OCI-LY3 (cell line): Measurements from ENCODE around the gene RARRES2.

Experiments
- EZH2phosphoT487 ChIP-seq: fragments of 200-600 bp; shearing (Covaris generic); IDR thresholded peaks from 2 replicates; pipeline ENCODE4 v1.6.1; 2018; ENCODE audit warnings: antibody characterized with exemption, mixed run types, low read depth
- TF ChIP-seq, protein P1 (sequence below): fragments of 200-600, 300-600 bp; sonication (generic); IDR thresholded peaks from 2 replicates; pipeline ENCODE4 v1.5.1; 2014; ENCODE audit warnings: antibody characterized with exemption, low read length, low read depth

DNA sequence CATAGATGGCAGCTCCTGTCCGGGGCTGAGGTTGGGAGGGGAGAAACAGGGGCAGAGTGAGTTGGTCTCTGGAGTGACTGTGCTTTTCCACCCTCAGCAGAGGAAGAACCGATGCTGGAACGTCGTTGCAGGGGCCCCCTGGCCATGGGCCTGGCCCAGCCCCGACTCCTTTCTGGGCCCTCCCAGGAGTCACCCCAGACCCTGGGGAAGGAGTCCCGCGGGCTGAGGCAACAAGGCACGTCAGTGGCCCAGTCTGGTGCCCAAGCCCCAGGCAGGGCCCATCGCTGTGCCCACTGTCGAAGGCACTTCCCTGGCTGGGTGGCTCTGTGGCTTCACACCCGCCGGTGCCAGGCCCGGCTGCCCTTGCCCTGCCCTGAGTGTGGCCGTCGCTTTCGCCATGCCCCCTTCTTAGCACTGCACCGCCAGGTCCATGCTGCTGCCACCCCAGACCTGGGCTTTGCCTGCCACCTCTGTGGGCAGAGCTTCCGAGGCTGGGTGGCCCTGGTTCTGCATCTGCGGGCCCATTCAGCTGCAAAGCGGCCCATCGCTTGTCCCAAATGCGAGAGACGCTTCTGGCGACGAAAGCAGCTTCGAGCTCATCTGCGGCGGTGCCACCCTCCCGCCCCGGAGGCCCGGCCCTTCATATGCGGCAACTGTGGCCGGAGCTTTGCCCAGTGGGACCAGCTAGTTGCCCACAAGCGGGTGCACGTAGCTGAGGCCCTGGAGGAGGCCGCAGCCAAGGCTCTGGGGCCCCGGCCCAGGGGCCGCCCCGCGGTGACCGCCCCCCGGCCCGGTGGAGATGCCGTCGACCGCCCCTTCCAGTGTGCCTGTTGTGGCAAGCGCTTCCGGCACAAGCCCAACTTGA, 29.9 kb upstream of the RARRES2 start:
- TF ChIP-seq, protein P1, sequence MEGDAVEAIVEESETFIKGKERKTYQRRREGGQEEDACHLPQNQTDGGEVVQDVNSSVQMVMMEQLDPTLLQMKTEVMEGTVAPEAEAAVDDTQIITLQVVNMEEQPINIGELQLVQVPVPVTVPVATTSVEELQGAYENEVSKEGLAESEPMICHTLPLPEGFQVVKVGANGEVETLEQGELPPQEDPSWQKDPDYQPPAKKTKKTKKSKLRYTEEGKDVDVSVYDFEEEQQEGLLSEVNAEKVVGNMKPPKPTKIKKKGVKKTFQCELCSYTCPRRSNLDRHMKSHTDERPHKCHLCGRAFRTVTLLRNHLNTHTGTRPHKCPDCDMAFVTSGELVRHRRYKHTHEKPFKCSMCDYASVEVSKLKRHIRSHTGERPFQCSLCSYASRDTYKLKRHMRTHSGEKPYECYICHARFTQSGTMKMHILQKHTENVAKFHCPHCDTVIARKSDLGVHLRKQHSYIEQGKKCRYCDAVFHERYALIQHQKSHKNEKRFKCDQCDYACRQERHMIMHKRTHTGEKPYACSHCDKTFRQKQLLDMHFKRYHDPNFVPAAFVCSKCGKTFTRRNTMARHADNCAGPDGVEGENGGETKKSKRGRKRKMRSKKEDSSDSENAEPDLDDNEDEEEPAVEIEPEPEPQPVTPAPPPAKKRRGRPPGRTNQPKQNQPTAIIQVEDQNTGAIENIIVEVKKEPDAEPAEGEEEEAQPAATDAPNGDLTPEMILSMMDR: no peak
- TF ChIP-seq EZH2phosphoT487: no peak
